WTC11 (cell line): ENCODE data around the gene TAF4. TPM values are rescaled to one million over a fixed set of nuclear protein-coding genes. Genes with fewer than 3 reads are reported as not detected.

Source experiments
- ATAC-seq: fragments of 200-7000 bp; cut with Tn5 transposase; 2 replicates; pipeline ENCODE4 v1.10.0; 2021; ENCODE audit warnings: mild to moderate bottlenecking, moderate library complexity
- CTCF ChIA-PET: fragments of 300-600 bp; sonication (Branson Sonifier 250); formaldehyde crosslinking; loops from one replicate; lab custom pipeline; 2021; ENCODE audit warnings: antibody characterized with exemption; lab: Charles Lee
- POLR2A ChIA-PET: fragments of 350-600 bp; sonication (Branson Sonifier 250); formaldehyde crosslinking; loops from one replicate; lab custom pipeline; 2021; ENCODE audit warnings: antibody characterized with exemption; lab: Charles Lee
- DNase-seq: peaks from one replicate; pipeline ENCODE4 v3.0.0; 2021; ENCODE audit warnings: low spot score
- H3K27ac Mint-ChIP-seq: 2 replicates; pipeline ENCODE4 v1.8.0; 2021; ENCODE audit warnings: mixed read lengths
- H3K27me3 Mint-ChIP-seq: 2 replicates; pipeline ENCODE4 v1.8.0; 2021; ENCODE audit warnings: low read depth, mild to moderate bottlenecking, moderate library complexity, mixed read lengths
- H3K36me3 Mint-ChIP-seq: 2 replicates; pipeline ENCODE4 v1.8.0; 2021; ENCODE audit warnings: mixed read lengths
- H3K4me1 Mint-ChIP-seq: 2 replicates; pipeline ENCODE4 v1.8.0; 2022; ENCODE audit warnings: mixed read lengths
- H3K4me3 Mint-ChIP-seq: 2 replicates; pipeline ENCODE4 v1.8.0; 2021; ENCODE audit warnings: mild to moderate bottlenecking, moderate library complexity, mixed read lengths
- H3K9me3 Mint-ChIP-seq: 2 replicates; pipeline ENCODE4 v1.8.0; 2021; ENCODE audit warnings: mixed read lengths
- ATF2 ChIP-seq: sonication (generic); formaldehyde crosslinking; IDR thresholded peaks from 2 replicates; pipeline ENCODE4 v1.8.1; 2022; ENCODE audit warnings: low read depth, missing genetic modification reagents, borderline replicate concordance
- CTCF ChIP-seq: fragments of 200-600 bp; IDR thresholded peaks from 2 replicates; pipeline ENCODE4 v1.8.0; 2022; ENCODE audit warnings: antibody characterized with exemption
- ELF4 ChIP-seq: sonication (generic); formaldehyde crosslinking; IDR thresholded peaks from 2 replicates; pipeline ENCODE4 v1.8.1; 2022; ENCODE audit warnings: low read depth, mild to moderate bottlenecking, moderate library complexity, missing genetic modification reagents
- FOXK1 ChIP-seq: sonication (generic); formaldehyde crosslinking; IDR thresholded peaks from 2 replicates; pipeline ENCODE4 v1.8.0; 2022; ENCODE audit warnings: mild to moderate bottlenecking, moderate library complexity, missing genetic modification reagents
- FOXP1 ChIP-seq: sonication (generic); formaldehyde crosslinking; IDR thresholded peaks from 2 replicates; pipeline ENCODE4 v1.8.0; 2022; ENCODE audit warnings: missing genetic modification reagents, mild to moderate bottlenecking, moderate library complexity, borderline replicate concordance
- MXD4 ChIP-seq: fragments of 250-450 bp; sonication (Bioruptor Pico); IDR thresholded peaks from 2 replicates; pipeline ENCODE4 v1.8.0; 2021; ENCODE audit warnings: mild to moderate bottlenecking, moderate library complexity, borderline replicate concordance
- NFATC4 ChIP-seq: fragments of 250-450 bp; sonication (Bioruptor Pico); IDR thresholded peaks from 2 replicates; pipeline ENCODE4 v1.9.0; 2021; ENCODE audit warnings: mild to moderate bottlenecking
- NR3C1 ChIP-seq: sonication (generic); formaldehyde crosslinking; conservative IDR thresholded peaks from 2 replicates; pipeline ENCODE4 v1.8.1; 2023; ENCODE audit warnings: low read depth, mild to moderate bottlenecking, missing genetic modification reagents
- RORB ChIP-seq: fragments of 250-450 bp; sonication (Bioruptor Pico); IDR thresholded peaks from 2 replicates; pipeline ENCODE4 v1.9.0; 2021; ENCODE audit warnings: mild to moderate bottlenecking
- SMAD3 ChIP-seq: sonication (generic); formaldehyde crosslinking; IDR thresholded peaks from 2 replicates; pipeline ENCODE4 v1.8.0; 2022; ENCODE audit warnings: missing genetic modification reagents, mild to moderate bottlenecking, borderline replicate concordance
- SMAD4 ChIP-seq: sonication (generic); formaldehyde crosslinking; IDR thresholded peaks from 2 replicates; pipeline ENCODE4 v1.8.0; 2022; ENCODE audit warnings: mild to moderate bottlenecking, missing genetic modification reagents
- SOX15 ChIP-seq: fragments of 250-450 bp; sonication (Bioruptor Pico); IDR thresholded peaks from 2 replicates; pipeline ENCODE4 v1.9.0; 2021; ENCODE audit warnings: mild to moderate bottlenecking
- ZBTB21 ChIP-seq: sonication (generic); formaldehyde crosslinking; IDR thresholded peaks from 2 replicates; pipeline ENCODE4 v1.8.1; 2023; ENCODE audit warnings: mild to moderate bottlenecking, missing genetic modification reagents, borderline replicate concordance
- ZNF121 ChIP-seq: sonication (generic); formaldehyde crosslinking; IDR thresholded peaks from 2 replicates; pipeline ENCODE4 v1.8.0; 2023; ENCODE audit warnings: missing genetic modification reagents
- ZNF219 ChIP-seq: sonication (generic); formaldehyde crosslinking; IDR thresholded peaks from 2 replicates; pipeline ENCODE4 v1.8.0; 2023; ENCODE audit warnings: missing genetic modification reagents, mild to moderate bottlenecking, borderline replicate concordance
- total RNA-seq: library from RNA; stranded (reverse); gene quantifications from 3 replicates; pipeline ENCODE4 v1.2.3, GENCODE V29; 2021
- TF ChIP-seq, protein P1 (sequence below): sonication (generic); formaldehyde crosslinking; IDR thresholded peaks from 2 replicates; pipeline ENCODE4 v1.8.1; 2023; ENCODE audit warnings: mild to moderate bottlenecking, missing genetic modification reagents, borderline replicate concordance
- TF ChIP-seq, protein P2 (sequence below): sonication (generic); formaldehyde crosslinking; IDR thresholded peaks from 2 replicates; pipeline ENCODE4 v1.8.0; 2022; ENCODE audit warnings: mild to moderate bottlenecking, missing genetic modification reagents
- TF ChIP-seq, protein P3 (sequence below): sonication (generic); formaldehyde crosslinking; IDR thresholded peaks from 2 replicates; pipeline ENCODE4 v1.8.1; 2022; ENCODE audit warnings: mild to moderate bottlenecking, missing genetic modification reagents, moderate library complexity, borderline replicate concordance
- TF ChIP-seq, protein P4 (sequence below): sonication (generic); formaldehyde crosslinking; IDR thresholded peaks from 2 replicates; pipeline ENCODE4 v1.8.0; 2023; ENCODE audit warnings: missing genetic modification reagents

TAF4 gene
- total RNA-seq, 1 experiment from 2014 or later = 34.4 TPM

DNA sequence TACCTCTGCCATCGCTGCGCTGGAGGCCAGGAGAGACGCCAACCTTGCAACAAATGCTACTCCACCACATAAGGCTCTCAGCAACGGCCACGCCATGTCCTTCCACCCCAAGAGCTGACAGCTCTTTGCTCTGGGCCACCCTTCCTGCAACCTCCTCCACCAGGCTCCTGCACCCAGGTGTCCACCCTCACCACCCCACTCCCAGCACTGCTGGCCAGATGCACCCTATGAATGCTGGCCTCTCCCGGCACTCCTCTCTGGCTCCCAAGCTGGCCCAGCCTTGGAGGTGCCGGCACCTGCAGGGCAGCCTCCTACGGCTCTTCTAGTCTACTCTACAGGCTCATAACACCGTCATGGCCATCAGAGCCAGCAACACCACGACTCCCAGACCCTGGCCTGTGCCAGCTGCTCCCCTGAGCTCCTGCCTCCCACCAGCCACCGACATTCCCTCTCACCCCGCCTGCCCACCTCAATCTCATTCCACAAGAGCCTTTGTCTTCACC lies 11.2 kb downstream of the TAF4 start:
- no peaks in the 10 kb centered on the region for H3K9me3 Mint-ChIP-seq
- DNase-seq = no peak
- ATAC-seq = no peak
- no peak overlapping the region for H3K4me3 Mint-ChIP-seq
- H3K27ac Mint-ChIP-seq = peak overlapping the region; percentile 68; the same call in 1 of the 2 replicates
- ChIA-PET POLR2A (no interaction called here), CTCF (interaction anchor here (0.7 kb wide), 1 partner anchor 38 kb away, joined by 4 read pairs; no protein-coding TSS in a partner anchor)
- no peaks in the 10 kb centered on the region for H3K27me3 Mint-ChIP-seq
- H3K36me3 Mint-ChIP-seq = peaks cover 23% of the 10 kb centered on the region
- TF ChIP-seq ELF4 (CRISPR knock-in tag) (no peak), NFATC4 (CRISPR knock-in tag) (no peak), FOXP1 (no peak), ZNF121 (CRISPR knock-in tag) (no peak), NR3C1 (CRISPR knock-in tag) (no peak), SMAD4 (no peak), ATF2 (CRISPR knock-in tag) (no peak), SOX15 (CRISPR knock-in tag) (no peak), ZNF219 (CRISPR knock-in tag) (no peak), ZBTB21 (no peak), MXD4 (CRISPR knock-in tag) (no peak), CTCF (no peak), RORB (CRISPR knock-in tag) (no peak), FOXK1 (CRISPR knock-in tag) (no peak), SMAD3 (CRISPR knock-in tag) (no peak)
- TF ChIP-seq, protein P1, sequence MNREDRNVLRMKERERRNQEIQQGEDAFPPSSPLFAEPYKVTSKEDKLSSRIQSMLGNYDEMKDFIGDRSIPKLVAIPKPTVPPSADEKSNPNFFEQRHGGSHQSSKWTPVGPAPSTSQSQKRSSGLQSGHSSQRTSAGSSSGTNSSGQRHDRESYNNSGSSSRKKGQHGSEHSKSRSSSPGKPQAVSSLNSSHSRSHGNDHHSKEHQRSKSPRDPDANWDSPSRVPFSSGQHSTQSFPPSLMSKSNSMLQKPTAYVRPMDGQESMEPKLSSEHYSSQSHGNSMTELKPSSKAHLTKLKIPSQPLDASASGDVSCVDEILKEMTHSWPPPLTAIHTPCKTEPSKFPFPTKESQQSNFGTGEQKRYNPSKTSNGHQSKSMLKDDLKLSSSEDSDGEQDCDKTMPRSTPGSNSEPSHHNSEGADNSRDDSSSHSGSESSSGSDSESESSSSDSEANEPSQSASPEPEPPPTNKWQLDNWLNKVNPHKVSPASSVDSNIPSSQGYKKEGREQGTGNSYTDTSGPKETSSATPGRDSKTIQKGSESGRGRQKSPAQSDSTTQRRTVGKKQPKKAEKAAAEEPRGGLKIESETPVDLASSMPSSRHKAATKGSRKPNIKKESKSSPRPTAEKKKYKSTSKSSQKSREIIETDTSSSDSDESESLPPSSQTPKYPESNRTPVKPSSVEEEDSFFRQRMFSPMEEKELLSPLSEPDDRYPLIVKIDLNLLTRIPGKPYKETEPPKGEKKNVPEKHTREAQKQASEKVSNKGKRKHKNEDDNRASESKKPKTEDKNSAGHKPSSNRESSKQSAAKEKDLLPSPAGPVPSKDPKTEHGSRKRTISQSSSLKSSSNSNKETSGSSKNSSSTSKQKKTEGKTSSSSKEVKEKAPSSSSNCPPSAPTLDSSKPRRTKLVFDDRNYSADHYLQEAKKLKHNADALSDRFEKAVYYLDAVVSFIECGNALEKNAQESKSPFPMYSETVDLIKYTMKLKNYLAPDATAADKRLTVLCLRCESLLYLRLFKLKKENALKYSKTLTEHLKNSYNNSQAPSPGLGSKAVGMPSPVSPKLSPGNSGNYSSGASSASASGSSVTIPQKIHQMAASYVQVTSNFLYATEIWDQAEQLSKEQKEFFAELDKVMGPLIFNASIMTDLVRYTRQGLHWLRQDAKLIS (CRISPR knock-in tag) = no peak
- TF ChIP-seq, protein P2, sequence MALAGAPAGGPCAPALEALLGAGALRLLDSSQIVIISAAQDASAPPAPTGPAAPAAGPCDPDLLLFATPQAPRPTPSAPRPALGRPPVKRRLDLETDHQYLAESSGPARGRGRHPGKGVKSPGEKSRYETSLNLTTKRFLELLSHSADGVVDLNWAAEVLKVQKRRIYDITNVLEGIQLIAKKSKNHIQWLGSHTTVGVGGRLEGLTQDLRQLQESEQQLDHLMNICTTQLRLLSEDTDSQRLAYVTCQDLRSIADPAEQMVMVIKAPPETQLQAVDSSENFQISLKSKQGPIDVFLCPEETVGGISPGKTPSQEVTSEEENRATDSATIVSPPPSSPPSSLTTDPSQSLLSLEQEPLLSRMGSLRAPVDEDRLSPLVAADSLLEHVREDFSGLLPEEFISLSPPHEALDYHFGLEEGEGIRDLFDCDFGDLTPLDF (CRISPR knock-in tag) = no peak
- TF ChIP-seq, protein P3, sequence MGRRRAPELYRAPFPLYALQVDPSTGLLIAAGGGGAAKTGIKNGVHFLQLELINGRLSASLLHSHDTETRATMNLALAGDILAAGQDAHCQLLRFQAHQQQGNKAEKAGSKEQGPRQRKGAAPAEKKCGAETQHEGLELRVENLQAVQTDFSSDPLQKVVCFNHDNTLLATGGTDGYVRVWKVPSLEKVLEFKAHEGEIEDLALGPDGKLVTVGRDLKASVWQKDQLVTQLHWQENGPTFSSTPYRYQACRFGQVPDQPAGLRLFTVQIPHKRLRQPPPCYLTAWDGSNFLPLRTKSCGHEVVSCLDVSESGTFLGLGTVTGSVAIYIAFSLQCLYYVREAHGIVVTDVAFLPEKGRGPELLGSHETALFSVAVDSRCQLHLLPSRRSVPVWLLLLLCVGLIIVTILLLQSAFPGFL = no peak
- TF ChIP-seq, protein P4, sequence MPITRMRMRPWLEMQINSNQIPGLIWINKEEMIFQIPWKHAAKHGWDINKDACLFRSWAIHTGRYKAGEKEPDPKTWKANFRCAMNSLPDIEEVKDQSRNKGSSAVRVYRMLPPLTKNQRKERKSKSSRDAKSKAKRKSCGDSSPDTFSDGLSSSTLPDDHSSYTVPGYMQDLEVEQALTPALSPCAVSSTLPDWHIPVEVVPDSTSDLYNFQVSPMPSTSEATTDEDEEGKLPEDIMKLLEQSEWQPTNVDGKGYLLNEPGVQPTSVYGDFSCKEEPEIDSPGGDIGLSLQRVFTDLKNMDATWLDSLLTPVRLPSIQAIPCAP (CRISPR knock-in tag) = no peak
- H3K4me1 Mint-ChIP-seq = peaks cover 28% of the 10 kb centered on the region
